Activated naive CD8-positive, alpha-beta T cell treated with anti-CD3 and anti-CD28 coated beads, Interleukin-2, amount 50 U/mL, for 24 hours (primary cell): ENCODE measurements around the gene LGR4.
"Not testable (repeated sequence)": the region's sequence is repeated elsewhere in the genome, so short reads cannot be mapped to it uniquely, and the experiment has no call there.

Experiments used
- ATAC-seq: fragments of 150-1000 bp; cut with Tn5 transposase; one replicate; pipeline ENCODE4 v1.10.0; 2021
- DNase-seq: peaks from one replicate; pipeline ENCODE4 v3.0.0; 2021
- H3K27ac Mint-ChIP-seq: one replicate; pipeline ENCODE4 v1.8.0; 2021; ENCODE audit warnings: mild to moderate bottlenecking, mixed read lengths
- H3K27me3 Mint-ChIP-seq: one replicate; pipeline ENCODE4 v1.8.0; 2021; ENCODE audit warnings: mixed read lengths
- H3K36me3 Mint-ChIP-seq: one replicate; pipeline ENCODE4 v1.8.0; 2021; ENCODE audit warnings: low read depth, mixed read lengths
- H3K4me1 Mint-ChIP-seq: one replicate; pipeline ENCODE4 v1.8.0; 2021; ENCODE audit warnings: mixed read lengths
- H3K4me3 Mint-ChIP-seq: one replicate; pipeline ENCODE4 v1.8.0; 2021; ENCODE audit warnings: mild to moderate bottlenecking, moderate library complexity, mixed read lengths
- H3K9me3 Mint-ChIP-seq: one replicate; pipeline ENCODE4 v1.8.0; 2021; ENCODE audit warnings: mixed read lengths

Gene LGR4

DNA sequence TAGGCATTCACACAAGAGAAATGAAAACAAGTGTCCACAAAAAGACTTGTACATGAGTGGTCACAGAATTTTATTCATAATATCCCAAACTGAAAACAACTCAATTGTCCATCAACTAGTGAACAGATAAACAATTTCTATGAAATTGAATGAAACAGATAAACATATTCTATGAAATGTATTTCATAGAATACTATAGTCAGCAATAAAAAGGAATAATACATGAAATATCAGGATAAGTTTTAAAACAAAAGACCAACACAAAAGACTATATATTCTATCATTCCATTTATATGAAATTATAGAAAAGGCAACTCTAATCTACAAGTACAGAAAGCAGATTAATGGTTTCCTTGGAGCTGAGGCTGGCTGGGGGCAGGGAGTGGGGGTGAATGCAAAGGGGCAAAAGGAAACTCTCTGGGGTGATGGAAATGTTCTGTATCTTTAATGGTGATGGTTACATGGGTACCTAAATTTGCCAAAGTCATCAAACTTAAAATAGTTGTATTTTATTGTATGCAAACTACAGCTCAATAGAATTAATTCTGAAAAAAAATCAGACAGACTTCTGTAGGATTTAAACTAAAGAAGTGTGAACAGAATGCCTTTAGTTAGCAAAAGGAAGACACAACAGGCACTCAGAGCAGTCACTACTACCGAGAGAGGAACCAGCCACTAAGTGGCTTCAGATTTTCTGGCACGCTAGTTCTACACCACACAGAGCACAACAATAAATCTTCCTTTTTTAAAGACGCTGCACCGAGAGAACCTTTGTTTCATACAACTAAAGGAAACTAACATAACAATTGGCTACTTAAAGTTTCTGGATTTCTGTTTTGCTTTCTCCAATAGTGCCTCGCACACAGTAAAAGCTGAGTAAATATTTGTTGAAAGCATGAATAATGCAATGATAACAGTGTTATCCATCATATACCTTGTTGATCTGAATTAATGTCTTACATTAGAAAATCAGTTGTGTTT is 124.9 kb downstream of the LGR4 start:
- no peak for ATAC-seq
- H3K27ac Mint-ChIP-seq, result no peak overlapping the region
- DNase-seq, result no peak
- peaks cover 8% of the 10 kb centered on the region for H3K36me3 Mint-ChIP-seq
- no peak overlapping the region for H3K4me3 Mint-ChIP-seq
- no peaks in the 10 kb centered on the region for H3K27me3 Mint-ChIP-seq
- no peaks in the 10 kb centered on the region for H3K9me3 Mint-ChIP-seq
- H3K4me1 Mint-ChIP-seq, result no peaks in the 10 kb centered on the region

DNA sequence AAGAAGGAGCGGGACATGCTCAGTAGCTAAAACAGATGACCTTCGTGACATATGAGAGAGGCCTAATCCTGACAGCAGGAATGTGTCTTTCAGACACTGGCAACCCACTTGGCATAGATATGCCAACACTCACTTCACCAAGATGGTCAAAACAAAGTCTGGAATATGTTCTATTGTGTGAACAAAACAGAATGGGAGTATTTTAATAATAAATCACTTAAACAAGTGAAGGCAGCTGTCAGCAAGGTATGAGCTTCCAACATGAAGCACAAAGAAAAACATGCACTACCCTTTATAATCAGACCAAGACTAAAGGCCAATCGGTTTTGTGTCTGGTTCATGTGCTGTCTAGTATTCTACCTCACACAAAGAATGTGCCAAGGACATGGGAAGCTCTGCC is 132.6 kb downstream of the LGR4 start:
- no peaks in the 10 kb centered on the region for H3K27me3 Mint-ChIP-seq
- no peak overlapping the region for H3K27ac Mint-ChIP-seq
- no peaks in the 10 kb centered on the region for H3K9me3 Mint-ChIP-seq
- H3K4me3 Mint-ChIP-seq, result no peak overlapping the region
- H3K4me1 Mint-ChIP-seq, result no peaks in the 10 kb centered on the region
- no peak for ATAC-seq
- peaks cover 13% of the 10 kb centered on the region for H3K36me3 Mint-ChIP-seq
- no peak for DNase-seq

DNA sequence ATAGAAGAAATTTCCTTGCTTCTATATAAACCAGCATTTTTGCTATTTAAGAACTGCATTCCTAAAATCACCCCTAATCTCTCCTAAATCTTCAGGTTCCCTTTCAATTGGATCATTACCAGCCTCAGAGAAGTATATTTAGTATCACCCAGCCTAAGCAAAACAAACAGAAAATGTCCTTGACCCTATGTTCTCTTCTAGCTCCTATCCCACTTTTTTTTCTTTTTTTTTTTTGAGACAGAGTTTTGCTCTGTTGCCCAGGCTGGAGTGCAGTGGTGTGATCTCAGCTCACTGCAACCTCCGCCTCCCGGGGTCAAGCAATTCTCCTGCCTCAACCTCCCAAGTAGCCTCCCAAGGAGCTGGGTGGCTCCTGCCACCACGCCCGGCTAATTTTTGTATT is 137.8 kb downstream of the LGR4 start:
- H3K4me1 Mint-ChIP-seq, H3K4me3 Mint-ChIP-seq, ATAC-seq, H3K9me3 Mint-ChIP-seq, H3K27me3 Mint-ChIP-seq, DNase-seq, H3K27ac Mint-ChIP-seq: not testable (repeated sequence)
- peaks cover 11% of the 10 kb centered on the region for H3K36me3 Mint-ChIP-seq

DNA sequence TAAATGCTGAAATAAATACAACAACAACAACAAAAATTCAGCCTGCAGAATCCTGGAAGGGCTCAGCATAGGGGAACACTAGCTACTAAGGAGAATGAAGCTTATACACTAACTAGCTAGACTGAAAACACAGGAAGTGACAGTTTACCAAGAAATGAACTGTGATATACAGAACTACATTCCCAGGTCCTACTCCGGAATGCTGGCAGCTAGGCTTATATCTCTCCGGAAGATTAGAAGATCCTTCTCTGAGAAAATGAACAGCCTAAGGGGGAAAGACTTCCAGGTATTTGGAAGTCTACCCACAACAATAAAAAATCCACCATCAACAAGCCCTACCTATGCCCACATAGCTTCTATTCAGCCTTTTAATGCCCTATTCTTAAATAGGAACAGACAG is 140.6 kb downstream of the LGR4 start:
- Mint-ChIP-seq H3K27ac (no peak overlapping the region), H3K36me3 (peaks cover 4% of the 10 kb centered on the region), H3K27me3 (no peaks in the 10 kb centered on the region), H3K9me3 (no peaks in the 10 kb centered on the region), H3K4me1 (no peaks in the 10 kb centered on the region), H3K4me3 (no peak overlapping the region)
- DNase-seq (no peak), ATAC-seq (no peak)

DNA sequence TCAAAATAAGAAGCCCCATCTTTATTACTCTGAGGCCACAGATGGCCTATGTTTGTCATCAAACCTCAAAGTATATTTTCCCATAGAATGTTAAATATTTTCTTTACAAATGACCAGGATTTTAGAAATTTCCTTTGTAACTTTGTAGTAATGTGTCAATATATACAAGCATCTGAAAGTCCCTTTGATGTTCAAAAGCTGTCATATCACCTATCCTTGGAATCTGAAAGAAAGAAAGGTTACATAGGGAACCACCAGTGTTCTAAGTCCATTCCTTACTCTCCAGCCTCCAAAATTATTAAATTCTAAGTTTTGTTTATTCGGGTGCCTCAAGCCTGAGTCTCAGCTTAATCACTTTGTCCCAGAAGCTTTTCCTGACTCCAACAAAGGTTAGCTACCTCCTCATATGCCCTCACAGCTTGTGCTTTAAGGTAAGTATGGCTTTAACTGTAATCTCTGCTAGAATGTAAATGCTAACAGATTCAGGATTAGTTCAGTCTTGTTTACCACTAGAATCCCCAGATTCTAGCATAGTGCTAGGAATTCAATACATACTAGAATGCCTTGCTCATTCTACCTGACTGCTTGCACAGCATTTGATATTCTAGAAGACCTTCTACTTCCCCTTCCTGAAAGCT is 141.8 kb downstream of the LGR4 start:
- Mint-ChIP-seq H3K36me3 (peaks cover under 1% of the 10 kb centered on the region), H3K9me3 (no peaks in the 10 kb centered on the region), H3K4me3 (no peak overlapping the region), H3K27ac (no peak overlapping the region), H3K4me1 (no peaks in the 10 kb centered on the region), H3K27me3 (no peaks in the 10 kb centered on the region)
- no peak for DNase-seq
- no peak for ATAC-seq

DNA sequence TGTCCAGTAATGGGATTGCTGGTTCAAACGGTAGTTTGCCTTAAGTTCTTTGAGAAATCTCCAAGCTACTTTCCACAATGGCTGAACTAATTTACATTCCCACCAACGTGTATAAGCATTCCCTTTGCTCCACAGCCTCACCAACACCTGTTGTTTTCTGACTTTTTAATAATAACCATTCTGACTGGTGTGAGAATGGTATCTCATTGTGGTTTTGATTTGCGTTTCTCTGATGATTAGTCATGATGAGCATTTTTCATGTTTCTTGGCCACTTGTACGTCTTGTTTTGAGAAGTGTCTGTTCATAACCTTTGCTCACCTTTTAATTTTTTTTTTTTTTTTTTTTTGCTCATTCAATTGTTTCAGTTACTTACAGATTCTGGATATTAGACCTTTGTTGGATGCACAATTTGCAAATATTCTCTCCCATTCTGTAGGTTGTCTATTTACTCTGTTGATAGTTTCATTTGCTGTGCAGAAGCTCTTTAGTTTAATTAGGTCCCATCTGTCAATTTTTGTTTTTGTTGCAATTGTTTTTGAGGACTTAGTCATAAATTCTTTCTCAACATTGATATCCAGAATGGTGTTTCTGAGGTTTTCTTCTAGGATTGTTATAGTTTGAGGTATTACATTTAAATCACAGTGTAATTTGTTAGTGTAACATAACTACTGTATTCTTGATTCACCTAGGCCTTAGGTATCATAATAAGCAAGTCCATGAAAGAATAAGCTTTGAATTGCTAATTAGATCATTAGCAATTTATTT is 142.5 kb downstream of the LGR4 start:
- no peak overlapping the region for H3K4me3 Mint-ChIP-seq
- H3K9me3 Mint-ChIP-seq, result peaks cover 7% of the 10 kb centered on the region
- H3K4me1 Mint-ChIP-seq, result no peaks in the 10 kb centered on the region
- no peak for DNase-seq
- H3K27ac Mint-ChIP-seq, result no peak overlapping the region
- no peaks in the 10 kb centered on the region for H3K27me3 Mint-ChIP-seq
- no peak for ATAC-seq
- H3K36me3 Mint-ChIP-seq, result no peaks in the 10 kb centered on the region

DNA sequence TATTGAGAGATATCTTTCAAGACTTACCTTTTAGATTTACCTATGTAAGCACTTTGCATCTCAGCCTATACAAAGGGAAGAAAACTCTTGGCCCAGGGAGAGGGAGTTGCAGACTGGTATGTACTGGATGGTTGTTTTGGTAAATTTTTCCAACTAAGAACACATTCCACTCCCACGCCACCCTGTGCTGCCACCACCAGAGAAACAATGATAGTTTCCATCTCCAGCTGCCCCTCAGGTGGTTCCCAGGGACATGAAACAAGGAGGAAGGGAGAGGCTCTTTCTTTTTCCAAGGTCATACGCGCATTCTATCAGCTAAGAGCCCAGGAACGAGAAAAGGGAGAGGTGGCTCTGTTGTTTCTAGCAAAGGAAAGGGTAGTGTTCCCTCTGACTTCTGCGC is 144.0 kb downstream of the LGR4 start:
- ATAC-seq, result no peak
- H3K9me3 Mint-ChIP-seq, result peaks cover 7% of the 10 kb centered on the region
- H3K4me3 Mint-ChIP-seq, result no peak overlapping the region
- no peak overlapping the region for H3K27ac Mint-ChIP-seq
- no peaks in the 10 kb centered on the region for H3K27me3 Mint-ChIP-seq
- no peaks in the 10 kb centered on the region for H3K36me3 Mint-ChIP-seq
- H3K4me1 Mint-ChIP-seq, result no peaks in the 10 kb centered on the region
- DNase-seq, result no peak

DNA sequence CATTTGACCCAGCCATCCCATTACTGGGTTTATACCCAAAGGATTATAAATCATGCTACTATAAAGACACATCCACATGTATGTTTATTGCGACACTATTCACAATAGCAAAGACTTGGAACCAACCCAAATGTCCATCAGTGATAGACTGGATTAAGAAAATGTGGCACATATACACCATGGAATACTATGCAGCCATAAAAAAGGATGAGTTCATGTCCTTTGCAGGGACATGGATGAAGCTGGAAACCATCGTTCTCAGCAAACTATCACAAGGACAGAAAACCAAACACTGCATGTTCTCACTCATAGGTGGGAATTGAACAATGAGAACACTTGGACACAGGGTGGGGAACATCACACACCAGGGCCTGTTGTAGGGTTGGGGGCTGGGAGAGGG is 145.5 kb downstream of the LGR4 start:
- not testable (repeated sequence) for ATAC-seq, H3K4me1 Mint-ChIP-seq, H3K27me3 Mint-ChIP-seq, H3K27ac Mint-ChIP-seq, H3K36me3 Mint-ChIP-seq, H3K4me3 Mint-ChIP-seq, H3K9me3 Mint-ChIP-seq, DNase-seq

DNA sequence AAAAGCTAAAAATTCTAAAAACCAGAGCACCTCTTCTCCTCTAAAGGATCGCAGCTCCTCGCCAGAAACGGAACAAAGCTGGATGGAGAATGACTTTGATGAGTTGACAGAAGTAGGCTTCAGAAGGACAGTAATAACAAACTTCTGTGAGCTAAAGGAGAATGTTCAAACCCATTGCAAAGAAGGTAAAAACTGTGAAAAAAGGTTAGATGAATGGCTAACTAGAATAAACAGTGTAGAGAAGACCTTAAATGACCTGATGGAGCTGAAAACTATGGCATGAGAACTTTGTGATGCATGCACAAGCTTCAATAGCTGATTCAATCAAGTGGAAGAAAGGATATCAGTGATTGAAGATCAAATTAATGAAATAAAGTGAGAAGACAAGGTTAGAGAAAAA is 150.4 kb downstream of the LGR4 start:
- H3K9me3 Mint-ChIP-seq, DNase-seq, H3K27me3 Mint-ChIP-seq, H3K36me3 Mint-ChIP-seq, H3K27ac Mint-ChIP-seq, ATAC-seq, H3K4me1 Mint-ChIP-seq, H3K4me3 Mint-ChIP-seq: not testable (repeated sequence)

DNA sequence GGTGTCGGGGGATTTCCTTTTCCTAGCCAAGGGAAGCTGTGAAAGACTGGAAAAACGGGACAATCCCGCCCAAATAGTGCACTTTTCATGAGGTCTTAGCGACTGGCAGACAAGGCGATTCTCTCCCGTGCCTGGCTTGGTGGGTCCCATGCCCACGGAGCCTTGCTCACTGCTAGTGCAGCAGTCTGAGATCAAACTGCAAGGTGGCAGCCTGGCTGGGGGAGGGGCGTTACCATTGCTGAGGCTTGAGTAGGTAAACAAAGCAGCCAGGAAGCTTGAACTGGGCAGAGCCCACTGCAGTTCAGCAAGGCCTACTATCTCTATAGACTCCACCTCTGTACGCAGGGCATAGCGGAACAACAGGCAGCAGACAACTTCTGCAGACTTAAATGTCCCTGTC is 151.2 kb downstream of the LGR4 start:
- not testable (repeated sequence) for H3K36me3 Mint-ChIP-seq

DNA sequence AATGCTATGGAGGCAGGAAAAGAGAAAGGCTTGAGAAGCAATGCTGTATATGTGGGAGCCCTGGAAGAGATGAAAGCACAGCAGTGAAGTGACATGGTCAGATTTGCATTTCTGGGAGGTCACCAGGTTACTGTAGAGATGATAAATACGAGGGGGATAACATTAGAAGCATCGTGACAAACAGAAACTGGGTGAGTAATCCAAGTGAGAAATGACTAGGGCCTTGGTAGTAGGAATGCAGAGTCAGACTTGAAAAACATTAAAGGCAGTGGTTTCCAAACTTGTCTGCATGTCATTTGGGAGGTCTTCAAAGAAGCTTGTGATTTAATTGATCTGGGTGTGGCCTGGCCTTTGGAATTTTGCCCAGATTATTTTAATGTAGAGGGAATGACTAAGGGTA is 153.5 kb downstream of the LGR4 start:
- Mint-ChIP-seq H3K27me3 (peaks cover 2% of the 10 kb centered on the region), H3K36me3 (no peaks in the 10 kb centered on the region)

More for the DNA sequence above, 151.2 kb downstream of the LGR4 start:
- H3K4me1 Mint-ChIP-seq, H3K4me3 Mint-ChIP-seq, ATAC-seq, H3K27me3 Mint-ChIP-seq, H3K27ac Mint-ChIP-seq, H3K9me3 Mint-ChIP-seq, DNase-seq: not testable (repeated sequence)

DNA sequence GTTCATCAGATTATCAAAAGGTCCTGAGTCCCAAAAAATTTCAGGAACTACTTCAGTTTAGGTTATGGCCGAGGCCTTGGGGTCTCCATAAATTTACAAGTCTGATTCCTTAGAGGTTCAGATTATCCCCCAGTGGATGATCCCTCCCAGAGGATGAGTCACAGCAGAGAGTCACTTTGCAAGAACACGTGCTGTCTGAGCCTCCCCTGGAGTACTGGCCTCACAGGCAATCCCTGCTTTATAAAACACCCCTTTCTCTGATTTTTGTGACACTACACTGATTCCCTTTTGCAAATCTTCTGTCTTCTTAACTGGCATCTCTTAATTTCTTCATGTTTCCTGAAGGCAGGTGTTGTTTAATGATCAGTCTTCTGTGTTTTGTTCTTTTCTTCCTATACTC is 154.8 kb downstream of the LGR4 start:
- DNase-seq (no peak), ATAC-seq (no peak)
- Mint-ChIP-seq H3K4me3 (no peak overlapping the region), H3K27ac (no peak overlapping the region), H3K4me1 (peaks cover 9% of the 10 kb centered on the region), H3K9me3 (no peaks in the 10 kb centered on the region), H3K27me3 (peaks cover 2% of the 10 kb centered on the region), H3K36me3 (no peaks in the 10 kb centered on the region)

More for the DNA sequence above, 153.5 kb downstream of the LGR4 start:
- ATAC-seq (peak; percentile 98), DNase-seq (no peak)
- Mint-ChIP-seq H3K4me1 (peaks cover 9% of the 10 kb centered on the region), H3K4me3 (no peak overlapping the region), H3K27ac (no peak overlapping the region), H3K9me3 (no peaks in the 10 kb centered on the region)
